ENCODE results near the gene CHD6.

The CHD6 gene

DNA sequence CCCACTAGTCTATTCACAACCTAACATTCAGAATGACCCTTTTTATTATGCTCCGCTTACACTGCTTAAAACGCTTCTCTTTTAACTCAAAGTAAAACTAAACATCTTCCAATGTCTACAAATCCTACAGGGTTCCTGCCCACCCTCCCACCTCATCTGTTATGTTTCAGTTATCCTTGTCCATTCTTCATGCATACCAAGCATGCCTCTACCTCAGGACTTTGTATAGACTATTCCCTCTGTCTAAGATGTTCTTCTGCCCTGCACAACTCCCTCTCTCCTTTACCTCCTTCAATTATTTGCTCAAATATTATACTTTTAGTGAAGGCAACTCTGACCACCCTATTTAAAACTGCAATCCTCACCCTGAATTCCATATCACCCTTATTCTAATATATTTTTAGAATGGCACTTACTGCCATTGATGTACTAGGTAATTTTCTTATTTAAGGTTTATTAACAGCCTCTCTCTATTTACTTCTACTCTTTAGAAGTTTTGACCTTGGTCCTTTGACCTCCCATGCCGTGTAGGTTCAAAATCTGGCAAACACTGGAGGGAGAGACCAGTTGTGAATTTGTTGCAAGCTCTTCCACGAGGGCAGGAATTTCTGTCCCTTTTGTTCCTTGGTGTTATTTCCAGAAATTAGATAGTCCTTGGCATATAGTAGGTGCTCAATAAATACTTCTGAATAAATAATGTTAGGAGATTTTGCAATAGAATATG lies 111.8 kb downstream of the CHD6 start:
- no peak for DNase-seq (ENCODE audit: low read depth)

DNA sequence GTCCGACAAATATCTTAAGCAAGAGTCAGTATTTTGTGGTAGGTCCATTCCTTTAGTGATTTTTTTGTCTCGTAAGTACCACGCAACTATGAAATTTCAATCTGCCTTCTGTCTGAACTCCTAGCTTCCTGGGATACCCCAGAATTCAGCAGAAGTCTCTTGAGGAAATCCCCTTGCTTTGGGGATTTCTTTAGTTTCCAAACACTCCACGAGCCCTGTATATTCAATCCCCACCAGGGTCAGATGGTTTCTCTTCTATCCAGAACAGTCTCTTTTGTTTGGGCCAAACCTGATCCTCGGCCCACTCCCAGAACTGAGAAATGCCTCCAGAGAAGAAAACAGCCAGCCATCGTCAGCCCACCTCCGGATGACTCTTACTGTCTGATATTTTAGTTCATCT lies 113.0 kb downstream of the CHD6 start:
- DNase-seq (ENCODE audit: low read depth): no peak

DNA sequence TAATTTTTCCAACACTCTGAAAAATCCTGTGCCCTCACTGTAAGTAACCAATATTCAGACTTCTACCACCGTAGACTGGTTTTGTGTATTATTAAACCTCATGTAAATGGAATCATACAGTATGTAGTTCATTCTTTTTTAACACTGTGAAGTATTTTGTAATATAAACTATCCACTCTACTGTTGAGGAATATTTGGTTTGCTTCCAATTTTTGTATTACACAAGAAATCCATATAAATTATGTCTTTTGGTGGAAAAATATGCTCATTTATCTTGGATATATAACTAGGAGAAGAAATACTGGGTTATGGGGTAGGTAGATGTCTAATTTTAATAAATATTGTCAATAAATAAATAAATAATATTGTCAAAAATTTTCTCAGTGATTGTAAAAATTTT lies 116.8 kb downstream of the CHD6 start:
- no peak for DNase-seq (ENCODE audit: low read depth)

DNA sequence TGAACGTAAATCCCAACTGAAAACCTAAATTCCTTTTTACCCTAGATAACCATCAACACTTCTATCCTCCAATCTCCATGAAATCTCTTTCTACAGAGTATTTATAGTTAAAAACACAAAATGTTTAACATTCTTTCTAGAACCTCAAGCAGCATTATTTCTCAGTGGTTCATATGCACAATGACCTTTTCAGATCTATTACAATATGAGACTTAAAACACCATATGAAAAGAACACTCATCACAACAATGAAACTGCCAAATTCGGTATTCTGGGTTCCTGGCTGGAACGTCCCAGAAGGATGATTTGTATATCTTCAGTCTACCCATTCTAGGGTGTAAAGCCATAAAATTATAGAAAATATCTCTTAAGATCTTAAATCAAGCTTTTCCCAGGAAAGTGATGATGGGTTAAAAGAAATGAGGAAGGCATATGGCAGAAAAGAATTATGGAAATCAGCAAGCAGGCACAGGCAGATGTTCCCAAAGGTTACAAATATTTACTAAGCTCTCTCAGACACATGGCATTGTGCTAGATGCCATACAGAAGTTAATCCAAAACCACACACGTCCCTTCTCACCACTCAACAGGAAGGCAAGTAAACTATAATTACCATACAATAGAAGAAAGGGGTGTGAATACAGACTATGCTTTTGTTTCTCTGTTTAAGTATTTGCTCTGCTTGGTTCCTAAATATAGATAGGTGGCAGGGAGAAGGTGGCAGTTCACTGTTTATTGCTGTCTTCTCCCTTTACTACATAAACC lies 118.0 kb downstream of the CHD6 start:
- DNase-seq (ENCODE audit: low read depth): no peak

DNA sequence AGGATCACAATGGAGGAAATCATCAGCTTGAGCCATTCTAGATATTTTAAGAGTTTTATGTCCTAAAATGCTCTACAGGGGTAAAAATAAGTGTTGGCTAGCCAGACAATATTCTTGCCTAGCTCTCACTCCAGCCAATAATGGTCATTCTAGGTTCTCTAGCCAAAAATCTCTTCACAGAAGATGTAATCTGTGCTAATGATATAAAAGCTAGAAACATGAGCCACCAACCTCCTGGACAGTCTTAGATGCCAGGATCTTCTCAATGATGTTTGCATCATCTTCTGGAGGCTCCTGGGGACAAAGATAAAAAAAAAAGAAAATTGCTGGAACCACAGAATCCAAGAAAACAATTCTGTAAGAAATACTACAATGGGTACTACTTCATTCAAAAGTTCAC lies 119.1 kb downstream of the CHD6 start:
- no peak for DNase-seq (ENCODE audit: low read depth)

DNA sequence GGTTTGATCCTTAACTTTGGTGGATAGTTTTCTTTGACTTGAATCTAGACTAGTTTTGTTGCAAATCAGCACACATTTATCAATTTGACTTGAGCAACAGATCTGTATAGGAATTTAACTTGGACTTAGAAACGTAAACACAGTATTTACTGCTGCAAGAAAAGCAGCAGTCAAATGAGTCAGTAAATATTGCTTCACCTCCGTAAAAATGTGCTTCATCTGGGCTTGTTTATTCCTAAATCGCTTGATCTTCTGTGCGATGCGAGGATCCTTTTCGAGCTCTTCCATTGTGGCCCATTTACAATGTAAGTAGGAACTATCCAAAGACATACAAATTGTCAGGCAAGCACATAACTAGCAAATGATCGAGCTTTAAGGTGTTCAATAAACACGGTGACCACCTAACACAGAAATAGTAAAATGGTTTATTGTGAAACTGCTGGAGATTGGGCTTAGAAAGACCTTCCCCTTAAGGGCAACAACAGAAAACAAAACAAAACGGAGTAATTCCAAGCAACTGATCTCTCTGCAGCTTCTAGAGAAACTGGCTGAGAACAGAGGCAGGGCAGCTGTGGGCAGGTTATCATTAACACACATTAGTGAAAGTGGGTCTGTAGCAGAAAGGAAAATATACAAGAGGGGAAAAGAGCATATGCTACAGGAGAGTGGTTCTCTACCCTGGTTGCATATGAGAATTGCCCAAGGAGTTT lies 120.8 kb downstream of the CHD6 start:
- DNase-seq (ENCODE audit: low read depth): no peak

DNA sequence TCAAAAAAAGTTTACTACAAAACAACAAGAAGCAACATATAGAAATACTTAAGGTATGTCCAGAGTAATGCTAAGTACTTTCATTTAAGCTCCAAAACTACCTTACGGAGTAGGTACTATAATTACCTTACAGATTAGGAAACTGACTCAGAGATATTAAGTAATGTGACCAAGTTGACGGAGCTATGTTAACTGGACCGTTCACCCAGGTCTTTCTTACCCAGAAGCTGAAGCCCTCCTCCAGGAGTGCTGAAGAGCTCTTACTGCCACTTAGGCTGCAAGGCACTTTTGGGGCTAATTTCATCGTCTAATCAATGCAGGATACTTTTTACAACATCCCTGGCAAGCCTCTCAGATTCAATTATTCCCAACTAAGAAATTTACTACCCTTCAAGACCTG lies 123.7 kb downstream of the CHD6 start:
- DNase-seq (ENCODE audit: low read depth): no peak

DNA sequence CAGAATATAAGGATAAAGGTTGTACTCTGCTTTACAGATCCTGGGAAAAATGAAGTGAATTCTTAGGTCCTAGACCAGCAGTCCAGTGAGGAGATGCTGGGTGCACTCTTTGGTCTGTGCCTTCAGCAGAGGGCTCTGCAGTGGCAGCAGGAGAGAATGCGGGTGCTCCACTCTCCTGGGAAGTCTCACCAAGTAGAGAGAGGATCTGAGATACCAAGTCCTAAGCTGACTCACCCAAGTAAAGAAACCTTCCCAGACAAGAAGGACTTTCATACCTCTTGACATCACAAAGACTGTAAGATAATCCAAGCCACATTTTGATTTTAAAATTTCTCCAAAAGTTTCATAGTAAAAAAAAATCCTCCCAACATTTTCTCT lies 134.6 kb downstream of the CHD6 start:
- DNase-seq (ENCODE audit: low read depth): no peak

DNA sequence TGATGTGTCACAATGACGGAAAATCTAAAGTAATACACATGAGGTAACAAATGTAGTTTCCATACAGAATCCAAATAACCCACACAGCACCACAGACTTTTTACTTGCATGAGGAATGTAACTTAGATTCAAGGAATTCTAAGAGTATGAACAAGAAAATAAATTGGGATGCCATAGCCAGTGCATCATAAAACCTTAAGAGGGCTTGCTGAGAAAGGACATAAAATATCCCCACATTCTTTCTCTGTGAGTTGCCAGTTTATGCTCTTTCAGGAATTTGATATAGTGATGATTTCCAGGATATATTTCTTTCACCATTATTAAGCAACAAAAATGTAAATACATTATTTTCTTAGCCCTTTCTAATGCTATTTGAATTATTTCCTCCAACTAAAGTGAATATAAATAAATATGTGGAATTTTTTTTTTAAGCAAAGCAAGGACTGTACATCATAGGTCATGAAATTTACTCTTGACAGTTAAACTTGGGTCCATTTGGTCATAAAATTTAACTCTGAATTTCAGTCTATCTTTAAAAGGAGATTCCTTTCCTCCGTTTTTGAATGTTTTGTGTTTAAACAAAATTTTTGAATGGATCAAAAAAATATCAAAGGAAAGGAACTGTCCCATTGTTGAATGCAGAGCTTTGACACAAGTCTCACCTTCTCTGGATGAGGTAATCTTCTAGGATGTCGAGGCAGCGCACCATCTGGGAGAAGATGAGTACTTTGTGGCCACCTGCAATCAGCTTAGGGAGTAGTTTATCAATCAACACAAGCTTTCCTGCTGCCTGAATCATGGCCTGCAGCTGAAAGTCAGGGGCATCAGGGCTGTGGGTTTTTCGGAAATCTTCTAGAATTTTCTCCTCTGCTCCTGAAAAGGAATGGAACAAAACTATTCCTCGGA lies 135.3 kb downstream of the CHD6 start:
- no peak for DNase-seq (ENCODE audit: low read depth)

DNA sequence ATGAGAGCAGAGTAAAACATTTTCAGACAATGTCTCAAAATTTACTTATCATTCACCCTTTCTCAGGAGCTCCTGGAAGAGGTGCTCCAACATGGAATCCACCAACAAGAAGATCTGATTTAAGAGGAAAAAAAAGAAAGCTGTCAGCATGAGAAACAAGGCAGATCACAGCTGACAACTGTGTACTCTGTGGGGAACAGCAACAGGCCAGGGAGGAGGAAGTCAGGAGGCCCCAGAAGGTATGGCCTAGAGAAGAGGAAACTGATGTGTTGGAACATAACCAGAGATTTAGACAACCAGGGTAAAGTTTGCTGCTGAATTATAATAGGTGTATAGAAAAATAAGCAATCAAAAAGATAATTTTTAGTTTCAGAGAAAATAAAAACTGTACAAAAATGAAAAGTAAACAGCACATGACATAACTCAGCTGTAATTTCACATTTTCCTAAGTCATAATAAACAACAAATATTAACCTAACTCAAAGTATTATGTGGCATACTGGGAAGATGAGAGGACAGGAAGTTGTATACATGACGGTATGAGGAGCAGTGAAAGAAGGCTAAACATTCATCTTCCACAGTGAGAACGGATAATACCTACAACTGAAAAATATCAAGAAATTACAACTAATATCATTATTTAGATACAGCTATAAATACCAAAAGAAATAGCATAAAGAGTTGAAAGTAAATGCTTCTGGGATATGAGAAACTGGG lies 138.0 kb downstream of the CHD6 start:
- no peak for DNase-seq (ENCODE audit: low read depth)

DNA sequence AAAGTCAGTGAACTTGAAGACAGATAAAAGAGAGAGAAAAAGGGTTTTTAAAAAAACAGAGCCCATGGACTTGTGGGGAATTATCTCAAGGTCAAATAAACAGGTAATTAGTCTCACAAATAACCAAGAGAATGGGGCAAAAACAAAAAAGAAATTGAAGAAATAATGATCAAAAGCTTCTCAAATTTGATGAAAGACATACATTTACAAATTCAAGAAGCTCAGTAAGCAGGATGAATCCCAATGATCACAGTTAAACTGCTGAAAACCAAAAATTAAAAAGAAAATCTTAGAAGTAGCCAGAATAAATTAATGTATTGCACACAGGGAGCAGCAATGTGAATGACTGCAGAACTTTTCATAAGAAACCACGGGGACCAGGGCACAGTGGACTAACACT lies 139.1 kb downstream of the CHD6 start:
- DNase-seq (ENCODE audit: low read depth): no peak

DNA sequence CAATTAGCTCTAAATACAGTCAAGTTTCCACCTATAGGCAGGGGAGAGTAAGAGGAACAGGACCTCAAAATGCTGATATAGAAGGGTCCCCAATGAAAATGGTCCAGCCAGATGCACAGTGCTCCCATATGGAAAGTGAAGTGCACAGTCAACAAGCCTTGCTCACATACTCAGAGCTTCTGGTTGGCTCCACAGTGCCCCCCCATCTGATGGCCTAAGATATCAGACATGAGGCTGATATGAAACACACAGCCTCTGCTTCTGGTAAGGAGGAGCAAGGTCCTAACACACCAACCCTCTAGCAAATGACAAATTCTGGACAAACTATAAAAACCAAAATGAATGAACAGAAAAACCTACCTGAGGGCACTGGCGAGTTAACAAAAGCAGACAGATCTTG lies 140.2 kb downstream of the CHD6 start:
- no peak for DNase-seq (ENCODE audit: low read depth)

DNA sequence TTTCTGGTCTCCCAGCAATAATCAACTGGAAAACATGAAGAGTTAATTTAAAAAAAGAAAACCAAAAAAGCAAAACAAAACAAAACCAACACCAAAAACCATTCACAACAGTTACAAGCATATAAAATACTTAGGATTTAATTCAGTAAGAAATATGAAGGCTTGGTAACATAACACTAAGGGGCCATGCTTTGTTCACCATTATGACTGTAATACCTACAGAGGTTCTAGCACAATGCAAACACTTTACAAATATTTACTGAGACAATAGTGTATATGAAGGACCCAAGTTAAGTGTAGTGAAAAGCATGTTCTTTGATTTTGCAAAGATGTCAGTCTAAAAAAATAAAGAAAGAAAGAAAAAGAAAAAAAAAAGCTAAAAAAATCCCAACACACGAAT lies 141.7 kb downstream of the CHD6 start:
- DNase-seq (ENCODE audit: low read depth): no peak

DNA sequence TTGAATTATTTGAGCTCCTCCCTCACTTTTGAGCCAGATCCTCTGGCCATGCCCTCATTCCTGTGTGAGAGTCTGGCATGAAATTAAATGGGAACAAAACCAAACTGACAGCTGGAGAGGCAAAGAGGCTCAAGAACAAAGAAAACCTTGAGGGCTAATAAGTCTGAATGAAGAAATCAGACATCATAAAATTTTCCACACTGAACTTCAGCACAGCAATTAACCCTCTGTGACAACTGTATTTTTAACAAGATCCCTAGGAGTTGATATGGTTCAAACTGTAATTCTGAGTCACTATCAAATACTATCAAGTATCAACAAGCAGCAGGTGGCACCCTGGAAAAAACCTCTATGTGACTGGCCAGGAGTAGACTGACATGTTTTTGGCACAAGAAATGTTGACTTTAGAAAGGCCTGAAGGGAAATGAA lies 142.2 kb downstream of the CHD6 start:
- no peak for DNase-seq (ENCODE audit: low read depth)

DNA sequence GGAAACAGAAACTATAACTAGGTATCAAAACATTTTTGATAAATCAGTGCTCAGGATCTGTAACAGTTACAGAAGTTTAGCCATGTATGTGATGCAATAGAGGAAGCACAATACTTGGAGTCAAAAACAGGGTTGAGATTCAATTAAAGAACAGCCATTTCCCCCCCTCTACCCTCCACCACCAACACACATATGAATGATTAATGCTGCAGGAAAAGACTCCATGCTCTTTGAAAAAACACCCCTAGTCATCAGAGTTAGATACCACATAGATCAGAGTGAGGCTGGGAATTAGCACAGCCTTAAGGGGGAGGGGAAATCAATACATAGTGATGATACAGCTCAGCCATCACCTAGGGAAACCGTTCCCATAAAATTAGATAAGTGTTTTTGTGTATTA lies 142.7 kb downstream of the CHD6 start:
- DNase-seq (ENCODE audit: low read depth): no peak

DNA sequence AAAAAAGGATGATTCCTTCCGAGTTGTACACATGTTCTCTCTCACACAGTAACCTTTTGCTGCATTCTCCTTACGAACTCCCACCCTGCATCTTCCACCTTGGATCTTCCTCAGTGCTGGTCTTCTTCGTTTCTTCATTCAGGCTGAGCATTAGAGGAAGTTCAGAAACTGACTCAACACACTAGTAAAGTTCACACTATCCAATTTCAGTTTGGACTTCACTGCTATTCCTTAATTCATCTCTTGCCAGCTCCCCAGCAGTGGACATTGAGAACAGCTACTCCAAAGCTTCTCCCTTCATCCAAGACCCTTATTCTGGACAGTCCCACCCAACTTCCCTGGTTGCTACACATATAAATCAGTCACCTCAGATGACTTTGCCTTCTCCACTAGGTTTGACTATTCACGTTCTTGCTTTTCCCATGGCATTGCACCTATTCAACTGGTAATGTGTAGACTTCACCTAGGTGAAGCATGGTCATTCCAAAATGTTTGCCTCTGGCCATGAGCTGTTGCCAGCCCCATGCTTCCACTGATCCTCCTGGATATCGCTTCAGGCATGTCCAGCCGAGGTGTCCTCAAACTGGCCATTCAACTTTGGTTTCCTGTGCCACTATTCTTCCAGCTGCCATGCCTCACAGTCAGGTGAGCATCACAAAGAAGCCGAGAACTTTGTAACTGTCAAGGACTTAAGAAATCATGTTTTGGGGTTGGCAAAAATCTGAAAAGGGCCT lies 147.6 kb downstream of the CHD6 start:
- DNase-seq (ENCODE audit: low read depth): no peak

DNA sequence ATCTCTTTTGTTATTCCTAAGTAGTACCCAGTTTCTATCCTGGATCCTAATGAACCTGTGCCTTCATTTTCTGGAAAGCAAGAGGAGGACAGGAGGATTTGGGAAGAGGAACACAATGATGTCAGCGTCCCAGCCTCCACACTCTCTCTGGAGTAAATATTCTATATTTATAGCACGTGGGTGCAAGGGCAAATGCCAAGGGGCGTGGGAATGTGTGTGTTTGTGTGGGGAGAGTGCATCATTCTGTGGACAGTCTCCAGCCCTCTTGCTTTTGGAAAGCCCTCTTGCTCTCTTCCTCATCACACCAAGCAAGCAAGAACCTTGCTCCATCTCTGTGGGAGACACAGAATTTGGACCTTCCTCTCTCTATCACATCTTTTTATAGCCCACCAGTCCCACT lies 148.3 kb downstream of the CHD6 start:
- DNase-seq (ENCODE audit: low read depth): no peak

DNA sequence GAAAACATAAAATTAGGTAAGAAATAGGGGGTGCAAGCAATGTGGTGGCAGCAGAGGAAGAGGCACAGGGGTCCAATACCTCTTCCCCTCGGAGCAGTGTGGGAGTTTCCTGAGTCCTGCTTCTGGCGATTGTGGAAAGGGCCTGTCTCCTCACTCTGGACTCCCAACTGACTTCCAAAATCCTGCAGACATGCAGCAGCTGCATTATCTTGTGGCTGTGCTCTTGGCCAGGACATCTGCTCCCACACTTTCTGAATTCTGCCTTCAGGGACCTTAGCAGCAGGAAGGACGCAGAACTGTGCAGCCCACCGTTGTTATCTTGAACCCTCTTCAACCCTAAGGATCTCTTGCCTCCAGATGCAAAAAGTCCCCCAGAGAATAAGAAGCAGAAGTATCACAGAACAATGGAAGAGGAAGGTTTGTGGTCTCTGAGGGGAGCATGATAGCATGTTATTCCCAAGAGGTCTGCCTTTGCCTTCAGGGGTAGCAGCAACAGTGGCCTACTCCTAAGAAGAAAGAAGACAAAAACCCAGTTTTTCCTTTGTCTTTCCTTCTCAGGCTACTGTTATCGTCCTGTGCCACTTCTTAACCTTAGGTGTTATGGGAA lies 149.1 kb downstream of the CHD6 start:
- DNase-seq (ENCODE audit: low read depth): no peak

DNA sequence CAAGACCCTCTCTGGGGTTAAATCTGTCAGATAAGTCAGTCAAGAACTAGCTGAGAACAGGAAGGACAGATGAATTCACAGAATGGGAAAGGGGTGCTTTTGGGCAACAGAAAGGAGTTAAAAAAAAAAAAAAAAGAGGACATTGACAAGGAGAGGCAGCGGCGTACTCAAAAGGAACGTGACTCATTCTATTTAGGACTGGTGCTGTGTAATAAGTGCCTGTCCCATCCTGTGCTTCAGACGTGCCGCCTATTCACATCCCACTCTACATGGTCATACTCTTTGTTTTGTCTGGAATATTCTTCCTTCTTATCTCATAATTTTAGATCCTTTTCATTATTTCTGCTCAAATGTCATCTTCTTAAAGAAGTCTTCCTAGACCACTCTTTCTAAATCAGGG lies 150.5 kb downstream of the CHD6 start:
- no peak for DNase-seq (ENCODE audit: low read depth)

DNA sequence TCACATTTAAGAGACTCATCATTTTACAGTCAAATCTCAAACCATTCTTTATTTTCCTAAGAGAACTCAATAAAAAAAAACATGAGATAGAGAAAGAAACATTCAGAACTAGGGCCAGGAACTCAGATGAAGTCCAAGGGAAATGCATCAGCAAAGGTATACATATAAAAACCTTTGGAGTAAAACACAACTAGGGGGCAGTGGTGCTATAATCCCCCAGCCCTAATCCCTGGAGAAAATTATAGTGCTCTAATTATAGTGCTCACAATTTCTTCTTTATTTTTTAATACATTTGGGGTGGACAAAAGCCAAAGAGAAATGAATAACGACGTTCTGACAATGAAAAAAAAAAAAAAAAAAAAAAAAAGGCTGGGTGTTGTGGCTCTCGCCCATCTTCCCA lies 151.0 kb downstream of the CHD6 start:
- DNase-seq (ENCODE audit: low read depth): no peak

All from stimulated activated CD8-positive, alpha-beta memory T cell treated with anti-CD3 and anti-CD28 coated beads, Interleukin-15, amount 100 ng/mL, for 24 hours (primary cell).